HepG2 (cell line): ENCODE results near the gene ISLR.

Source experiments
- HCFC1 ChIP-seq: fragments of 150-350 bp; IDR thresholded peaks from 2 replicates; pipeline ENCODE4 v1.6.1; 2014; ENCODE audit warnings: low read depth, low read length
- NAIF1 ChIP-seq: sonication (generic); formaldehyde crosslinking; IDR thresholded peaks from 2 replicates; pipeline ENCODE4 v1.5.0; 2020; ENCODE audit warnings: mild to moderate bottlenecking, missing genetic modification reagents, borderline replicate concordance
- ZNF24 ChIP-seq: fragments of 450-650 bp; IDR thresholded peaks from 2 replicates; pipeline ENCODE4 v1.6.1; 2017; ENCODE audit warnings: antibody characterized with exemption, mild to moderate bottlenecking

GRCh38 chr15:74138642-74139041, 34.9 kb upstream of the ISLR start:
- no peak for TF ChIP-seq ZNF24
- TF ChIP-seq HCFC1: no peak
- TF ChIP-seq NAIF1 (CRISPR knock-in tag): no peak
